HG03175 (cell line): ENCODE data around the gene GSPT1.
"Not testable (repeated sequence)": the region's sequence is repeated elsewhere in the genome, so short reads cannot be mapped to it uniquely, and the experiment has no call there.

Experiments
- ATAC-seq: cut with Tn5 transposase; IDR thresholded peaks from one replicate; pipeline ENCODE4 v1.9.1; 2021; ENCODE audit warnings: mild to moderate bottlenecking, moderate library complexity; ENCODE audit not compliant: unreplicated experiment

Gene GSPT1

DNA sequence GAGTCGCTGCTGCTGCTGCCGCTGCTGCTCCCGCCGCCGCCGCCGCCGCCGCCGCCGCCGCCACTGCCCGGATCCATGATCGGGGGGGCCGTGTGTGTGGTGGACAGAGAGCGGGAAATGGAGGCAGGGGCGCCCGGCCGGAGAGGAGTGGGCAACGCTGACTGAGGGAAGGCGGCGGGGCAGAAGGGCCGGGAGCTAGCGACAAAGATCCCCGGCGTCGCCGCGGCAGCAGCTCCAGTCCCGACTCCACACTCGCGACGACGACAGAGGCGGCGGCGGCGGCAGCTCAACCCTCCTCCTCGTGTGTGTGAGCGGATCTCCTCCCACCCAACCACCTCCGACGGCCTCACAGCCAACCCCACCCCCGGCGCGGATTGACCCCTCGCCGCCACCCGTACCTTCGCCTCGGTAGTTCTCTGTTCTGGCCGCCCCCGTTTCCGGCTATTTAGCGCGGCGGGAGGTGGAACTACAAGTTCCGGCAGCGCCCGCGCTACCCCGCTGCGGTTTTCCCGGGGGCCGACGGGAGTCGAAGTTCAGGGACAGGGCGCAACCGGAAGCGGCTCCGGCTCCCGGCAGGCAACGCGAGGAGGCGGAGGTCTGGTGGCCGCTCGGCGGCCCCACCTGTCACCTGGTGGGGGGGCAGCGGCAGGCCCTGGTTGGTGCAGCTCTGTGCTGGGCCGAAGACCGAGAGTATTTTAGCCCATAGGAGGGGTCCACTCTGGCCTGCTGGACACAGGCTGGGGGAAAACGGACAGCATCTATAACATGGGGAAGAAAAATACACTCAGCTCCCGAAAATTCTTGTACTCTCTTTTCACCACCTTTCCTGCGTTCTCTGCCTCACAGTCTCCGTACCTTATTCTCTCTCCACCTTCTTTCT lies at the start of gene GSPT1:
Gene GSPT1, minus strand, starts transcription at position 313 of the 880 bp plus-strand sequence. Its CDS starts 236 bp downstream, at position 77.
- peak; percentile 85 for ATAC-seq

DNA sequence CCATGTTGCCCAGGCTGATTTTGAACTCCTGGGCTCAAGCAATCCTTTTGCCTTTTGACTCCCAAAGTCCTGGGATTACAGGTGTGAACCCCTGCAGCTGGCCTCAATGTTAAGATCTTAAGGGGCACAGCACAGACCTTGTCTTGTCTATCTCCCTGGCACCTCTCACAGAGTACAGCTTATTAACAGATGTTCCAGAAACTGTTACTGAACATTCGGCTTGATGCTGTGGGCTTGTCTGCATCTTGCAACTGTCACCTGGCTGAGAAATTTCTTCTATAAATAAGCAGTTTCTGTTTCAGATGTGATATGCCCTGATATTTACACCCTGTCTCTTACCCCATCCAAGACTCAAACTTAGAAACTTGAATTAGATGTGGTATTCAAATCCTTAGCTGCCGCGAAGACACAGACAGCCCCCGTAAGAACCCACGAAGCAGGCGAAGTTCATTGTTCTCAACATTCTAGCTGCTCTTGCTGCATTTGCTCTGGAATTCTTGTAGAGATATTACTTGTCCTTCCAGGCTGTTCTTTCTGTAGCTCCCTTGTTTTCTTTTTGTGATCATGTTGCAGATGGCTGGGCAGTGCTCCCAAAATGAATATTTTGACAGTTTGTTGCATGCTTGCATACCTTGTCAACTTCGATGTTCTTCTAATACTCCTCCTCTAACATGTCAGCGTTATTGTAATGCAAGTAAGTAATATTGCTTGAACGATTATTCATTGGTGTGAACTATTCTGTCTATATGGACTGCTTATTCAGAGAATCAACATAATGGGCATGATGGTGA lies 49.2 kb upstream of the GSPT1 start, which contains the start of gene TNFRSF17:
Gene TNFRSF17, plus strand, starts transcription at position 450 of the 791 bp plus-strand sequence. Its CDS starts 115 bp downstream, at position 565.
- peak; percentile 81 for ATAC-seq

DNA sequence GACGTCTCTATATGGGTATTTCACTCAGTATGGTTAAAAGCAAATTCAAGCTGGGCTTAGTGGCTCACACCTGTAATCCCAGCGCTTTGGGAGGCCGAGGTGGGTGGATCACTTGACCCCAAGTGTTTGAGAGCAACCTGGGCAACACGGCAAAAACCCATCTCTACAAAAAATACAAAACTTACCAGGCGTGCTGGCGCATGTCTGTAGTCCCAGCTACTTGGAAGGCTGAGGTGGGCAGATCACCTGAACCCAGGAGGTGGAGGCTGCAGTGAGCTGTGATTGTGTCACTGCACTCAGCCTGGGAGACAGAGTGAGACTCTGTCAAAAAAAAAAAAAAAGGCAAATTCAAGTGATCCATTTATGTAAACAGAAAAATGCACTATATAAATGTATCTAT lies 48.0 kb upstream of the GSPT1 start:
- no peak for ATAC-seq

DNA sequence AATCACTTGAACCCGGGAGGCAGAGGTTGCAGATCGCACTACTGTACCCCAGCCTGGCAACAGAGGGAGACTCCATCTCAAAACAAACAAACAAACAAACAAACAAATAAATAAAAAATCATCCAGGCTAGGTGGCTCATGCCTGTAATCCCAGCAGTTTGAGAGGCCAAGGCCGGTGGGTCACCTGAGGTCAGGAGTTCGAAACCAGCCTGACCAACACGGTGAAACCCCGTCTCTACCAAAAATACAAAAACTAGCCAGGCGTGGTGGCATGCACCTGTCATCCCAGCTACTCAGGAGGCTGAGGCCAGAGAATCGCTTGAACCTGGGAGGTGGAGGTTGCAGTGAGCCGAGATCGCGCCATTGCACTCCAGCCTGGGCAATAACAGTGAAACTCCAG lies 47.2 kb upstream of the GSPT1 start:
- ATAC-seq = not testable (repeated sequence)

DNA sequence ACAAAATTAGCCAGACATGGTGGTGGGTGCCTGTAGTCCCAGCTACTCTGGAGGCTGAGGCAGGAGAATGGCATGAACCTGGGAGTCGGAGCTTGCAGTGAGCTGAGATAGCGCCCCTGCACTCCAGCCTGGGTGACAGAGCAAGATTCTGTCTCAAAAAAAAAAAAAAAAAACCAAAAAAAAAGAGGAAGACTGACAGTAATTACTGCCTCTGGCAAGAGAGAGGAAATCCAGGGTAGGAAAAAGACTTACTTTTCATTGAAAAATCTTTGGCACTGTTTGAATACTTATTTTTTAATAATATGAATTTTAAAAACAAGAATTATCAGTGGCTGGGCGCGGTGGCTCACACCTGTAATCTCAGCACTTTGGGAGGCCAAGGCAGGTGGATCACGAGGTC lies 46.7 kb upstream of the GSPT1 start:
- not testable (repeated sequence) for ATAC-seq

DNA sequence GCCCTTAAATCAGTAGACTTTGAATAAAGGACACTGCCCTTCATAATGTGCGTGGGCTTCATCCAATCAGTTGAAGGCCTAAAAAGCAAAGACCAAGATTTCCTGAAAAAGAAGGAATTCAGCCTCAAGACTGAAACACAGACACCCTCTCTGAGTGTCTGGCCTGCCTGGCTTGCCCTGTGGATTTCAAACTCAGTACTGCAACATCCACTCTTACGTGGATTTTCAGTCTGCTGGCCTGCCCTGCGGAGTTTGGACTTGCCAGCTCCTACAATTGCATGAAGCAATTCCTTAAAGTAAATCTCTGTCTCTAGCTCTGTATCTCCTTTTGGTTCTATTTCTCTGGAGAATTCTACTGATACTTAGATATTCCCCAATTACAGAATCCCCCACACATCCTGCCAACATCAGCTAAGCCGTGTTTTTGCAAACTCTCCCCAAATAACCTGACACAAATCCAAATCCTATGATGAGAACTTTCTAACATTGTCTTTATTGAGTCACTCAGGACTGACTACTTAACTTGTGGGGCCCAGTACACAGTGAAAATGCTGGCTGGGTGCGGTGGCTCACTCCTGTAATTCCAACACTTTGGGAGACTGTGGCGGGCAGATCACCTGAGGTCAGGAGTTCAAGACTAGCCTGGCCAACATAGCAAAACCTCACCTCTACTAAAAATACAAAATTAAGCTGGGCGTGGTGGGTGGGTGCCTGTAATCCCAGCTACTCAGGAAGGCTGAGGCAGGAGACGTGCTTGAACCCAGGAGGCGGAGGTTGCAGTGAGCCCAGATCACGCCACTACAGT lies 42.0 kb upstream of the GSPT1 start:
- ATAC-seq = no peak

DNA sequence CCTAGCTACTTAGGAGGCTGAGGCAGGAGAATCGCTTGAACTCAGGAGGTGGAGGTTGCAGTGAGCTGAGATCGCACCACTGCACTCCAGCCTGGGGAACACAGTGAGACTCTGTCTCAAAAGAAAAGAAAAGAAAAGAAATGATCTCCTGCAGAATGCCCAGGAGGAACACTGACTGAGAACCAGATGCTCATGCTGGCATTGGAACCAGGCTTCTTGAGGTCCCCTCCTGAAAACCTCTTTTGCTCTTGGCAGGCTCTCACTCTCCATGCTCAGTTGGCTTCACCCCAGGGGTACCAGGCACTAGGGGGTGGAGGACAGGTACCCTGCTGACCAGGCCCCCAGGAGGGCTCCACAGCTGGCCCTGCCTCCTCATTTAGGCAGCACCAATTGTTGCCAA lies 40.8 kb upstream of the GSPT1 start:
- no peak for ATAC-seq

DNA sequence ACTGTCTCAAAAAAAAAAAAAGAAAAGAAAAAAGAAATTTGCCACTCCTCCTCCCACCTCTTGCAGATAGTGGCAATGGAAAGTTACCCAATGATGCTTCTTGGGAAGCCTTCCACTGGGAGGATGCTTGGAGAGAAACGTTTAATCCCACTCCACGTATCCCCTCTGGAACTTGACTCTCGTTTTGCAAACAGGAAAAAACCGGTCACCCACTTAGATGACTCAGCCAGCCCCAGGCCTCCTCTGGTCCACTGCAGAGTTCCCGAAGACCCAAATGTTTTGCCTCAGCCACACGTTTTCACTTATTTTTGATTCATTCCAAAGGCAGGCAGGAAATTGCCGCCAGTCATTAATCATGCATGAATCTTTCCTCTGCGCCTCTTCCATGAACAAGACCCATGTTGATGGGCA lies 40.0 kb upstream of the GSPT1 start:
- no peak for ATAC-seq

DNA sequence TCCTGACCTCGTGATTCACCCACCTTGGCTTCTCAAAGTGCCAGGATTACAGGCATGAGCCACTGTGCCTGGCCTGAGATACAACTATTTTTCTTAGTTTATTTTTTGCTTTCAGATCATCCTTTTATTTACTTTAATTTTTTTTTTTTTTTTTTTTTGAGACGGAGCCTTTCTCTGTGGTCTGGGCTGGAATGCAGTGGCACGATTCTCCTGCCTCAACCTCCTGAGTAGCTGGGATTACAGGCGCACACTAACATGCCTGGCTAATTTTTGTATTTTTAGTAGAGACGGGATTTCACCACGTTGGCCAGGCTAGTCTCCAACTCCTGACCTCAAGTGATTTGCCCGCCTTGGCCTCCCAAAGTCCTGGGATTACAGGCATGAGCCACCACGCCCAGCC lies 37.8 kb upstream of the GSPT1 start:
- ATAC-seq = not testable (repeated sequence)

DNA sequence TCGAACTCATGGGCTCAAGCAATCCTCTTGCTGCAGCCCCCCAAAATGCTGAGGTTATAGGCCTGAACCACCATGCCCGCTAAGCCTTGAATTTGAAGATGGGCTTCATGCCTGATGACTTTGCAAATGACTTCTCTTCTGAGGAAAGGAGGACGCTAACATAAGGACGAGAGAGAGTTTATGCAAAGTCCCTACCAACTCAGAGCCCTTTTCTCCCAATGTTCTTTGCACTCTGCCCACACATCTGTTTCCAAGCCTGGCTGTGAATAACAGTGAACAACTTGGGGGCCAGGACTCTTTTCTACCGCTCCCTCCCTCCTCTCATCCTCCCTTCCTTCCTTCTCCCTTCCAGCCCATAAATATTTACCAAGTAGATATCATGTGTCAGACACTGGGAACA lies 34.6 kb upstream of the GSPT1 start:
- ATAC-seq = no peak

DNA sequence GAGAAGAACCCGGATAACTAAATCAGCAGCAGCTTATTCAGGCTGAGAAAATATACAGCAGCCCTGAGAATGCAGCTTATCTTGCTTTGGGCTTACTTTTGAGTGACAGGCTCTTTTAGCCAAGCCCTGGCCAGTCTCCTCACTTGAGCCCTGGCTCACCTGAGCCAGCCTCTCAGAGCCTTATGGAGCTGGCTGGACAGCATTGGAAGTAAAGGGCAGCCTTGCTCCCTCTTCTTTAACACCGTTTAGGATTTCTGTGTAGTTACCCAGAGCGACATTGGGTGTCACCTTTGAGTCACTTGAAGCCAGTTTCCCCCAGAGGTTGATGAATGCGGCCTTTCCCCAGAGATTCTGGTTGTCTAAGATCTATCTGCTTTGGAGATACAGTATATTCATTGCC lies 33.8 kb upstream of the GSPT1 start:
- peak; percentile 60 for ATAC-seq

DNA sequence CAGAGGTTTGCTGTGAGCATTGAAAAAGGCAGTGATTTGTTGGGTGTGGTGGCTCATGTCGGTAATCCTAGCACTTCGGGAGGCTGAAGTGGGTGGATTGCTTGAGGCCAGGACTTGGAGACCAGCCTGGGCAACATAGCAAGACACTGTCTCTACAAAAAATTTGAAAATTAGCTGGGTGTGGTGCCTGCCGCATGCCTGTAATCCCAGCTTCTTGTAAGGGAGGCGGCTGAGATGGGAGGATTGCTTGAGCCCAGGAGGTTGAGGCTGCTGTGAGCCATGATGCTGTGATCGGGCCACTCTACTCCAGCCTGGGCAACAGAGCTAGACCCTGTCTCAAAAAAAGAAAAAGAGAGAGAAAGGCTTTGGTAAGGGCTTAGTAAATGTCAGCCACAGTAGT lies 33.1 kb upstream of the GSPT1 start:
- no peak for ATAC-seq

DNA sequence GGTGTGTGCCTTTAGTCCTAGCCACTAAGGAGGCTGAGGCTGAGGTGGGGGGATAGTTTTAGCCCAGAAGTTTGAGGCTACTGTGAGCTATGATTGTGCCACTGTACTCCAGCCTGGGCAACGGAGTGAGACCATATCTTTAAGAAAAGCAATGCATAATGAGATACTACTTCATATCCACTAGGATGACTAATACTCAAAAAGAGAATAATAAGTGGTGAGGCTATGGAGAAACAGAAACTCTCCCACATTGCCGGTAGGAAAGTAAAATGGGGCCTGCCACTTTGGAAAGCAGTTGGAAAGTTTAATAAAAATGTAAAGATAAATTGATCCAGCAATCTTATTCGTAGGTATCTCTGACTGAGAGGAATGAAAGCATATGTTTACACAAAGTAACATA lies 30.7 kb upstream of the GSPT1 start:
- no peak for ATAC-seq

DNA sequence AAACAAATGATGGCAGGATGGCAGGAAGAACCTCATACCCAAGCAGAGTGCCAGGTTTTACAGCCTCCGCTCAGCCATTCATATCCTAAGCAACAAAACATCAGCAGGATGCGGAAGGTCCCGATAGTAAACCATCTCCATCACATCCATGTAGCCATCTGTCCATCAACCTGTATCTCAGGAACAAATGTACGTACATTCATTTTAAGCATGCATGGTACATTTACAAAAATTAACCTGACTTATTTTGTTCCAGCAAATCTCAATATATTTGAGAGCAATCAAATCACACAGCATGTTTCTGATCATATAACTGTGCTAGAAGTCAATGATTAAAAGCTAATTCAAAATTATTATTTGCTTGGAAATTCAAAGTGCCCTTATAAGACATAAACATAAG lies 26.2 kb upstream of the GSPT1 start, which contains the start of gene NPIPB2:
Gene NPIPB2, minus strand, starts transcription at position 101 of the 400 bp plus-strand sequence. Its CDS starts 0 bp downstream, at position 101.
- not testable (repeated sequence) for ATAC-seq

DNA sequence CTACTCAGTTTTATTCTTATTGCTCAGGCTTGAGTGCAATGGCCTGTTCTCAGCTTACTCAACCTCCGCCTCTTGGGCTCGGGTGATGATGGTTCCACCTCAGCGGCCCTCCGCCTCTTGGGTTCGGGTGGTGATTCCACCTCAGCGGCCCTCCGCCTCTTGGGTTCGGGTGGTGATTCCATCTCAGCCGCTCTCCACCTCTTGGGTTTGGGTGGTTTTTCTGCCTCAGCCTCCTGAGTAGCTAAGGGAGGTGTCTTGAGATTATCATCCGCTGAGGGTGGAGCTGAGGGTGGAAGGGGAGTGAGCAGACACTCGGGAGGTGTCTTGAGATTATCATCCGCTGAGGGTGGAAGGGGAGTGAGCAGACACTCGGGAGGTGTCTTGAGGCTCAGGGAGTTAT lies 11.6 kb upstream of the GSPT1 start:
- not testable (repeated sequence) for ATAC-seq

DNA sequence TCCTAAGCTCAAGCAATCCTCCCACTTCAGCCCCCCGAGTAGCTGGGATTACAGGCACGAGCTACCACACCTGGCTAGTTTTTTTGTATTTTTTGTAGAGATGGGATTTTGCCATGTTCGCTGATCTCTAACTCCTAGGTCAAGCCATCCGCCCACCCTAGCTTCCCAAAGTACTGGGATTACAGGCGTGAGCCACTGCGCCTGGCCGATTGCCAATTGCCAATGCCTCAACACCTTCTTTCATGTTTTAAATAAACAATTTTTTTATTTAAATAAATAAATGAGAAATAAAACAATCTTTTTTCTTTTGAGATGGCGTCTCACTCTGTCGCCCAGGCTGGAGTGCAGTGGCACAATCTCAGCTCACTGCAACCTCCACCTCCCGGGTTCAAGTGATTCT lies 8.3 kb upstream of the GSPT1 start:
- ATAC-seq = not testable (repeated sequence)

DNA sequence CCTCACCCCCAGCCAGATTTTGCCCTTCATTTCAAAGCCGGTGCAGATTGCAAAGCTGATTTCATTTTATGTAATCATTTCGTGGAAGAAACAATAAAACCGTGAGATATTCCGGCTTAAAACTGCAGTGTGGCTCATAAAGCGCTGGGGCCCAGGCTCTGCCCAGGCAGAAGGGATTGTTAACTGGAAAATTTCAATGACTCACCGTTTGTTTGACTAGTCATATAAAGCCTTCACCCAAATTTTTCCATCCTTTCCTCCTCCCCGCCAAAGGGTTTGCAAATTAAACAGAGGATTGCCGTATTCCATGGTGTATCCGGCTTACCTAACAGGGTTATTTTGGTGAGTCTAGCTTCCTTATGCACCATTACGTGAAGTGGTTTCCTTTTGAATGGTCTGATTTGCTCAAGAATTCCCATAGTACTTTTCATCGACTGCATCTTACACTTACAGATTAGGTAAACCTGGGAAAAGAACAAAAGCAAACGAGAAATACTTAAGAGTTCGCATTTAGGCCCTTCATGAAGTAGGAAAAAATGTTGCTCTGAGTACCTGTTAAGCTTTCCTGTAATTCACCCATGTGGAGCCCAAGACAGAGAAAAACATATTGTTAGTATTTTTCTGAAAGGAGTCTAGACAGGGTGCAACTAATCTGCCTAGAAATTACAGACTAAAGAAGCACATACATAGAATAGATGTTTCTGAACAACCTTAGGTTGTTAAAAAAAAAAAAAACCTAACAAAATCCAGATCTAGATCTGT lies 949 bp upstream of the GSPT1 start:
- ATAC-seq = no peak

DNA sequence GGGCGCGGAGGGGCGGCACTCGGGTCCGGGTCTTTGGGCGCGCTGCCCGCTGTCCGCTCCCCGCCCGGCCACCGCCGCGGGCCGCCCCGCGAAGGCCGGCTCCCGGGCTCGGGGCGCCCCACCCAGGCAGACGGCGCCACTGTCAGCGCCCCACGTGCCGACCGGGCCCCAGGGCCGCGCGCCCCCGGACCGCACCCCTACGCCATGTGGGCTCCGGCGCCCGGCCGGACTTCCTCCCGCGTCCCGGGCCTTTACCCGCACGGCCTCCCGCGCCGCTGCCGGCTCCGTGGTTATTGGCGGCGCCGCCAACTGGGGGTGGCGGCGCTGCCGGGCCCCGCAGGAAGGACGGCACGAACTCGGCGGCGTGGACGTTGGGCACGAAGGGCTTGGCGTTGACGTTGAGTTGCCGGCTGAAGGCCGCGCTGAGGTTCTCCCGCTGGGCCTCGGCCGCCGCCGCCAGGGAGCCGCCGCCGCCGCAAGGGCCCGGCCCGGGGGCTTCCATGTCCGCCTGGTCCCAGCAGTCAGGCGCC lies 577 bp downstream of the GSPT1 start:
- ATAC-seq = peak; percentile 36

DNA sequence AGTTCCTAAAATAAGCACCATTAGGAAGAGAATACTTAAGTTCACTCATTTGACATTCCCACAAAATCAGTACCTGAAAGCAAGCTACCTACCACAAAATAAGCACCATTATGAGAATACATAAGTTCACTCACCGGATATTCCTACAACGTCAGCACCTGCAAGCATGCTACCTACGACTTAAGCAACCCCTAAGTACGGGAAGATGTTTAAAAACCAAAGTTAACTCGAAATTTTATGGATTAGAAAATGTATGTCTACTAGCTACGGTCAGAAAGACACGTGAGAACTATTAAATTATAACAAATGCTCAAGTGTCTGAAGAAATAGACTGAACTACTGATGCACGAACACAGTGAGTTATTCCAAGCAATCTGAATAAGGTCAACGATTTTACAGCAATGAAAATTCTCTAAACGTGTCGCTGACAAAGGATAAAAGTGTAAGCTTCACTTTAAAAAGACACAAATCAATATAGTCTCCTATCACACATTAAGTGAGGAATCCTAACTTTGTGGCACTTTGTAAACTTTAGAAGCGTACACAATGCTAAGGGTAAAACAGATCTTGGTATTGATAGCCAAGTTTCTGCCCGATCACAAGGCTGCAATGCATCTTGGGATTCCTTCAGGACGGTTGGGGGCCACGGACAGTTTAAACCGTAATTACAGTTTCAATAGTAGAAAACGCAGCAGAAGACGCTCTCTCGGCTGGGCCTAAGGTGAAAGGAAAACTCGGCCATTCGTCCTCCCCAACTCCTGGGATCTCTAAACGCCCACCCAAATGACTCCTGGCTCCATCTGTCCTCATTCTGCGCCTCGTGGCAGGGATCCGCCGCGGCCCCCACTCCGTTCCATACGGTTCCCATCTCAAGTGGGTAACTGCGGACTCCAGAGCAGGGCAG lies 1.3 kb downstream of the GSPT1 start:
- no peak for ATAC-seq
